GM12878 (cell line): ENCODE data around the gene UBASH3B. TPM values are rescaled to one million over a fixed set of nuclear protein-coding genes. Genes with fewer than 3 reads are reported as not detected.

Source experiments
- ATAC-seq: fragments of 200-7000 bp; cut with Tn5 transposase; 3 replicates; pipeline ENCODE4 v1.9.1; 2020; ENCODE audit warnings: mild to moderate bottlenecking, moderate library complexity
- BruUV-seq: library from RNA; stranded (reverse); fragments of 400-500 nt; replicated peaks from 2 replicates; lab custom pipeline; 2021; lab: Mats Ljungman, UMichigan
- CTCF ChIA-PET: fragments of 300-600 bp; sonication (Branson Sonifier 250); formaldehyde crosslinking; extraction: SDS; loops from one replicate; lab custom pipeline; 2021; ENCODE audit warnings: inconsistent platforms; lab: Yijun Ruan, JAX
- POLR2A ChIA-PET: fragments of 350-600 bp; formaldehyde crosslinking; extraction: SDS; loops from one replicate; lab custom pipeline; 2021; ENCODE audit warnings: inconsistent platforms; lab: Charles Lee
- RAD21 ChIA-PET: fragments of 300-600 bp; sonication (Branson Sonifier 250); formaldehyde crosslinking; loops from one replicate; lab custom pipeline; 2023; ENCODE audit warnings: antibody characterized with exemption; ENCODE audit not compliant: unreplicated experiment; lab: Charles Lee
- SMC1A ChIA-PET: fragments of 300-600 bp; sonication (Branson Sonifier 250); formaldehyde crosslinking; loops from one replicate; lab custom pipeline; 2023; ENCODE audit not compliant: unreplicated experiment, uncharacterized antibody; lab: Charles Lee
- DNase-seq: peaks from one replicate; pipeline ENCODE4 v3.0.0-alpha.2; 2011; ENCODE audit warnings: low read depth, low spot score
- FAIRE-seq: peaks from 3 replicates; lab custom pipeline; 2011; peaks lifted over from hg19 to GRCh38; lab: Jason Lieb, UNC
- H2AFZ ChIP-seq: 2 replicates; pipeline ENCODE4 v1.6.0; 2011; ENCODE audit warnings: low read depth, low read length, control low read depth; ENCODE audit not compliant: control insufficient read depth
- H3K27ac ChIP-seq: 2 replicates; pipeline ENCODE4 v1.5.1; 2011; ENCODE audit warnings: control low read depth; ENCODE audit not compliant: control insufficient read depth, insufficient read depth
- H3K27me3 ChIP-seq, 2 experiments: replicated peaks in 1 of 2; 2 replicates each; pipeline versions ENCODE4 v1.6.0 to v1.6.1; 2011; ENCODE audit warnings: low read length in 1 of 2; ENCODE audit not compliant: control insufficient read depth in 2 of 2, insufficient read depth in 2 of 2
- H3K36me3 ChIP-seq, 2 experiments: 2 replicates each; pipeline ENCODE4 v1.5.1; 2011; ENCODE audit warnings: low read length in 1 of 2; ENCODE audit not compliant: control insufficient read depth in 2 of 2, insufficient read depth in 2 of 2
- H3K4me1 ChIP-seq: 2 replicates; pipeline ENCODE4 v1.6.1; 2011; ENCODE audit warnings: mild to moderate bottlenecking, low read length, moderate library complexity, mixed read lengths; ENCODE audit not compliant: control insufficient read depth, insufficient read depth
- H3K4me2 ChIP-seq: 2 replicates; pipeline ENCODE4 v1.6.0; 2011; ENCODE audit warnings: control low read depth; ENCODE audit not compliant: control insufficient read depth, insufficient read depth
- H3K4me3 ChIP-seq: fragments of 200-600 bp; sonication (generic); 2 replicates; pipeline ENCODE4 v1.5.1; 2016
- H3K79me2 ChIP-seq: 2 replicates; pipeline ENCODE4 v1.6.0; 2011; ENCODE audit warnings: low read length; ENCODE audit not compliant: control insufficient read depth, insufficient read depth
- H3K9ac ChIP-seq: 2 replicates; pipeline ENCODE4 v1.8.0; 2011; ENCODE audit warnings: low read length, control low read depth, mixed read lengths; ENCODE audit not compliant: control insufficient read depth, insufficient read depth
- H3K9me3 ChIP-seq: replicated peaks from 3 replicates; pipeline ENCODE4 v1.5.1; 2011; ENCODE audit warnings: mild to moderate bottlenecking, low read length; ENCODE audit not compliant: control insufficient read depth, insufficient read depth
- H4K20me1 ChIP-seq: 2 replicates; pipeline ENCODE4 v1.6.0; 2011; ENCODE audit not compliant: control insufficient read depth, insufficient read depth
- CREM ChIP-seq: IDR thresholded peaks from 2 replicates; pipeline ENCODE4 v1.6.1; 2014; ENCODE audit warnings: antibody characterized with exemption, low read depth
- EED ChIP-seq: sonication (generic); IDR thresholded peaks from 2 replicates; pipeline ENCODE4 v1.6.1; 2016; ENCODE audit warnings: antibody characterized with exemption, low read depth
- MEF2A ChIP-seq: IDR thresholded peaks from 2 replicates; pipeline ENCODE4 v1.6.1; 2011; ENCODE audit warnings: low read depth, mild to moderate bottlenecking, low read length, moderate library complexity; ENCODE audit not compliant: insufficient read depth
- NFIC ChIP-seq: IDR thresholded peaks from 2 replicates; pipeline ENCODE4 v1.6.1; 2012; ENCODE audit warnings: low read depth, mild to moderate bottlenecking, inconsistent platforms, low read length, moderate library complexity
- NFYA ChIP-seq: IDR thresholded peaks from 2 replicates; pipeline ENCODE4 v1.6.1; 2011; ENCODE audit warnings: low read depth, mild to moderate bottlenecking, low read length, improper control_type of control experiment, borderline replicate concordance
- PAX5 ChIP-seq: IDR thresholded peaks from 2 replicates; pipeline ENCODE4 v1.6.1; 2011; ENCODE audit warnings: low read depth, low read length, borderline replicate concordance
- PKNOX1 ChIP-seq: fragments of 450-650 bp; IDR thresholded peaks from 2 replicates; pipeline ENCODE4 v1.6.1; 2016; ENCODE audit warnings: mild to moderate bottlenecking
- RAD21 ChIP-seq: IDR thresholded peaks from 2 replicates; pipeline ENCODE4 v1.6.1; 2011; ENCODE audit warnings: mild to moderate bottlenecking, low read depth, low read length, moderate library complexity; ENCODE audit not compliant: insufficient read depth
- RBBP5 ChIP-seq: fragments of 200-600 bp; sonication (generic); conservative IDR thresholded peaks from 2 replicates; pipeline ENCODE4 v1.6.1; 2016
- ZNF24 ChIP-seq: fragments of 450-650 bp; IDR thresholded peaks from 2 replicates; pipeline ENCODE4 v1.6.1; 2017; ENCODE audit warnings: antibody characterized with exemption, mild to moderate bottlenecking
- WGBS: methylation state at CpG from one replicate; pipeline ENCODE4 v1.1.6; 2016; ENCODE audit warnings: low lambda C conversion rate; ENCODE audit not compliant: insufficient replicate concordance, insufficient coverage; ENCODE audit errors: missing lambda C conversion rate; 5-methylcytosine and 5-hydroxymethylcytosine counted together
- in situ Hi-C: fragments of 300-500 bp; cut with MboI; formaldehyde crosslinking; loops from 9 replicates; pipeline ENCODE4 v1.14.3; 2018; ENCODE audit warnings: mixed read lengths
- intact Hi-C: fragments of 100-400 bp; cut with micrococcal nuclease; formaldehyde crosslinking; loops from one replicate; pipeline ENCODE4 v1.14.2; 2022; ENCODE audit not compliant: unreplicated experiment
- polyA plus RNA-seq, 11 experiments: library from polyadenylated mRNA; depleted of rRNA in 4 of 11; unstranded in 6 of 11; stranded (reverse) in 5 of 11; fragments of >200 nt; fragmentation: Nextera tagmentation in 4 of 11; fragmentation: Illumina TruSeq in 1 of 11; extraction: Ambion mirVana in 4 of 11; extraction: Trizol in 1 of 11; gene quantifications; 1 replicate in 1 of 11; 2 replicates in 10 of 11; pipeline versions ENCODE4 v1.2.1 to v1.2.3, GENCODE V29; 2011 to 2016; ENCODE audit warnings: inconsistent platforms in 2 of 11, missing spikeins in 2 of 11, low read depth in 1 of 11
- total RNA-seq, 4 experiments: library from RNA; depleted of rRNA in 3 of 4; stranded (reverse); fragments of >200 nt in 3 of 4; fragmentation: Illumina TruSeq in 1 of 4; extraction: Trizol in 1 of 4; gene quantifications; 2 replicates each; pipeline versions ENCODE4 v1.2.1 to v1.2.3, GENCODE V29; 2013 to 2021
- TF ChIP-seq, protein P1 (sequence below): fragments of 450-650 bp; IDR thresholded peaks from 2 replicates; pipeline ENCODE4 v1.6.1; 2017; ENCODE audit warnings: borderline replicate concordance
- TF ChIP-seq, protein P2 (sequence below): IDR thresholded peaks from 2 replicates; pipeline ENCODE4 v1.6.1; 2011; ENCODE audit warnings: borderline replicate concordance, low read depth, mild to moderate bottlenecking, moderate library complexity, low read length; ENCODE audit not compliant: insufficient read depth, poor library complexity, severe bottlenecking
- TF ChIP-seq, protein P3 (sequence below): fragments of 450-650 bp; IDR thresholded peaks from 2 replicates; pipeline ENCODE4 v1.6.1; 2017; ENCODE audit warnings: mild to moderate bottlenecking, low read depth, inconsistent platforms; ENCODE audit not compliant: poor library complexity, severe bottlenecking

UBASH3B gene
- total and polyA plus RNA-seq, 10 of the 15 experiments (the other 5 are each of a cell fraction or from before 2014, with no cell fraction given): 0.18 to 3.3 (median 0.57) TPM

DNA sequence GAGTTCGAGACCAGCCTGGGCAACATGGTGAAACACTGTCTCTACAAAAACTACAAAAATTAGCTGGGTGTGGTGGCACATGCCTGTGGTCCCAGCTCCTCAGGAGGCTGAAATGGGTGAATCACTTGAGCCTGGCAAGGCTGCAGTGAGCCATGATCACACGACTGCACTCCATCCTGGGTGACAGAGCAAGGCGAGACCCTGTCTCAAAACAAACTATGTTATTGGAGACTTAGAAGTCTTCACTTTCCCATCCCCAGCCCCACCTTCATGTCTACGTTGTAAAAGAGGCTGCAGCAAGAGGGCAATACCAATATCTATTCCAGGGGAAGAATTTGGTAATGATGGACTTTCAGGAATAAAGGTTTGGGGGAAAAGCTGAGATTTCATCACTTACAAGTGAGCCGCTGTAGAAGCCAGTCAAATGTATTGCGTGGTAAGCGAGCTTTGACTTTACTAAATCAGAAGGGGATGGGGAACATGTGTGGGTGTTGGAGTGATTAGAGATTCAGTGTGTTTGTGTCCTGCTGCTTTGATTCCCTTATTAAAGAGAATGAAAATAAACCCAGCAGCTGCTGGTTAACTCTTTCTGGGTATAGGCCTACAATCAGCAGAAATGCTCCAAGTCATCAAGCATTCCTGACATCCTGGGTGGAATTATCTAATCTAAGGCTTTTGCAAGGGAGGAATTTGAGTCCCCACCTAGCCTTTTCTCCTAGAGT lies 53.7 kb downstream of the UBASH3B start:
- BruUV-seq: no TSS peak
- WGBS: 61% methylated on average over 7 of the region's 7 CpGs
- Histone ChIP-seq H2AFZ (no peak overlapping the region), H4K20me1 (no peaks in the 10 kb centered on the region), H3K4me1 (peaks cover 5% of the 10 kb centered on the region), H3K79me2 (no peaks in the 10 kb centered on the region), H3K9ac (no peak overlapping the region), H3K27ac (no peak overlapping the region), H3K4me3 (no peak overlapping the region), H3K9me3 (no peaks in the 10 kb centered on the region), H3K36me3 (no peaks in the 10 kb centered on the region), H3K4me2 (no peak overlapping the region), H3K27me3 (peaks cover 0 to 2% of the 10 kb centered on the region in 2 experiments; a peak in 1 of 4 replicates)
- ATAC-seq (no peak), DNase-seq (no peak), FAIRE-seq (no peak)
- SMC1A ChIA-PET: interaction anchor here (0.5 to 0.8 kb wide), 2 partner anchors 51 to 61 kb away, joined by 3 read pairs; no protein-coding TSS in a partner anchor
- intact Hi-C loops: no loop called here
- RAD21 ChIA-PET: no interaction called here
- in situ Hi-C loops: no loop called here
- TF ChIP-seq, protein P1, sequence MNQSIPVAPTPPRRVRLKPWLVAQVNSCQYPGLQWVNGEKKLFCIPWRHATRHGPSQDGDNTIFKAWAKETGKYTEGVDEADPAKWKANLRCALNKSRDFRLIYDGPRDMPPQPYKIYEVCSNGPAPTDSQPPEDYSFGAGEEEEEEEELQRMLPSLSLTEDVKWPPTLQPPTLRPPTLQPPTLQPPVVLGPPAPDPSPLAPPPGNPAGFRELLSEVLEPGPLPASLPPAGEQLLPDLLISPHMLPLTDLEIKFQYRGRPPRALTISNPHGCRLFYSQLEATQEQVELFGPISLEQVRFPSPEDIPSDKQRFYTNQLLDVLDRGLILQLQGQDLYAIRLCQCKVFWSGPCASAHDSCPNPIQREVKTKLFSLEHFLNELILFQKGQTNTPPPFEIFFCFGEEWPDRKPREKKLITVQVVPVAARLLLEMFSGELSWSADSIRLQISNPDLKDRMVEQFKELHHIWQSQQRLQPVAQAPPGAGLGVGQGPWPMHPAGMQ: no peak
- TF ChIP-seq RAD21: no peak
- no peak for TF ChIP-seq EED
- TF ChIP-seq, protein P2, sequence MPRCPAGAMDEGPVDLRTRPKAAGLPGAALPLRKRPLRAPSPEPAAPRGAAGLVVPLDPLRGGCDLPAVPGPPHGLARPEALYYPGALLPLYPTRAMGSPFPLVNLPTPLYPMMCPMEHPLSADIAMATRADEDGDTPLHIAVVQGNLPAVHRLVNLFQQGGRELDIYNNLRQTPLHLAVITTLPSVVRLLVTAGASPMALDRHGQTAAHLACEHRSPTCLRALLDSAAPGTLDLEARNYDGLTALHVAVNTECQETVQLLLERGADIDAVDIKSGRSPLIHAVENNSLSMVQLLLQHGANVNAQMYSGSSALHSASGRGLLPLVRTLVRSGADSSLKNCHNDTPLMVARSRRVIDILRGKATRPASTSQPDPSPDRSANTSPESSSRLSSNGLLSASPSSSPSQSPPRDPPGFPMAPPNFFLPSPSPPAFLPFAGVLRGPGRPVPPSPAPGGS: no peak
- no peak for TF ChIP-seq PKNOX1
- TF ChIP-seq, protein P3, sequence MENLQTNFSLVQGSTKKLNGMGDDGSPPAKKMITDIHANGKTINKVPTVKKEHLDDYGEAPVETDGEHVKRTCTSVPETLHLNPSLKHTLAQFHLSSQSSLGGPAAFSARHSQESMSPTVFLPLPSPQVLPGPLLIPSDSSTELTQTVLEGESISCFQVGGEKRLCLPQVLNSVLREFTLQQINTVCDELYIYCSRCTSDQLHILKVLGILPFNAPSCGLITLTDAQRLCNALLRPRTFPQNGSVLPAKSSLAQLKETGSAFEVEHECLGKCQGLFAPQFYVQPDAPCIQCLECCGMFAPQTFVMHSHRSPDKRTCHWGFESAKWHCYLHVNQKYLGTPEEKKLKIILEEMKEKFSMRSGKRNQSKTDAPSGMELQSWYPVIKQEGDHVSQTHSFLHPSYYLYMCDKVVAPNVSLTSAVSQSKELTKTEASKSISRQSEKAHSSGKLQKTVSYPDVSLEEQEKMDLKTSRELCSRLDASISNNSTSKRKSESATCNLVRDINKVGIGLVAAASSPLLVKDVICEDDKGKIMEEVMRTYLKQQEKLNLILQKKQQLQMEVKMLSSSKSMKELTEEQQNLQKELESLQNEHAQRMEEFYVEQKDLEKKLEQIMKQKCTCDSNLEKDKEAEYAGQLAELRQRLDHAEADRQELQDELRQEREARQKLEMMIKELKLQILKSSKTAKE: no peak
- TF ChIP-seq RBBP5: no peak
- TF ChIP-seq NFYA: no peak
- TF ChIP-seq CREM: no peak
- no peak for TF ChIP-seq NFIC
- no peak for TF ChIP-seq PAX5
- no peak for TF ChIP-seq MEF2A
- TF ChIP-seq ZNF24: no peak
- POLR2A ChIA-PET: interaction anchor here (0.5 kb wide), 1 partner anchor 1051 kb away, joined by 6 read pairs; no protein-coding TSS in a partner anchor
- CTCF ChIA-PET: interaction anchor here (0.8 kb wide), 1 partner anchor 71 kb away, joined by 3 read pairs; no protein-coding TSS in a partner anchor
